ENCODE measurements around the gene RELN.

RELN gene

GRCh38 chr7:103423467-103424179 lies 565.8 kb downstream of the RELN start:
- no peaks in the 10 kb centered on the region for H3K36me3 ChIP-seq (ENCODE audit: control insufficient read depth in 2 of 2, insufficient read depth in 1 of 2, low read length in 2 of 2)
- H3K9me3 ChIP-seq (ENCODE audit: control insufficient read depth, insufficient read depth, low read depth, low read length) = no peaks in the 10 kb centered on the region
- ChIA-PET POLR2A (no interaction called here), CTCF (no interaction called here)
- H3K27ac ChIP-seq (ENCODE audit: extremely low read depth, low read depth, low read length) = no peak overlapping the region
- H3K4me1 ChIP-seq (ENCODE audit: control insufficient read depth, insufficient read depth, low read length) = no peaks in the 10 kb centered on the region
- TF ChIP-seq TCF7L2 (IDR thresholded peaks at IDR 0.05; ENCODE audit: borderline replicate concordance, low read depth, low read length) = no peak
- TF ChIP-seq ZNF146 (tag by site-specific recombination; IDR thresholded peaks at IDR 0.05) = no peak
- no peak for TF ChIP-seq ZNF121 (tag by site-specific recombination; IDR thresholded peaks at IDR 0.05)
- TF ChIP-seq ZNF280D (tag by site-specific recombination; IDR thresholded peaks at IDR 0.05) = no peak
- TF ChIP-seq ZBTB21 (tag by site-specific recombination; IDR thresholded peaks at IDR 0.05) = no peak
- no peak for TF ChIP-seq ZNF701 (tag by site-specific recombination; IDR thresholded peaks at IDR 0.05)
- no peak for TF ChIP-seq ZNF362 (tag by site-specific recombination; IDR thresholded peaks at IDR 0.05)
- TF ChIP-seq ZNF132 (tag by site-specific recombination; IDR thresholded peaks at IDR 0.05; ENCODE audit: borderline replicate concordance) = no peak
- no peak for TF ChIP-seq ZNF777 (tag by site-specific recombination; IDR thresholded peaks at IDR 0.05; ENCODE audit: borderline replicate concordance)
- no peak for TF ChIP-seq ZNF514 (tag by site-specific recombination; IDR thresholded peaks at IDR 0.05)
- TF ChIP-seq KLF17 (tag by site-specific recombination; IDR thresholded peaks at IDR 0.05) = no peak
- no peak for TF ChIP-seq ZNF624 (tag by site-specific recombination; IDR thresholded peaks at IDR 0.05)
- TF ChIP-seq ZNF266 (tag by site-specific recombination; IDR thresholded peaks at IDR 0.05; ENCODE audit: low read depth) = no peak
- TF ChIP-seq HOXA7 (CRISPR knock-in tag; IDR thresholded peaks at IDR 0.05; ENCODE audit: borderline replicate concordance) = no peak
- no peak for TF ChIP-seq GLI2 (tag by site-specific recombination; IDR thresholded peaks at IDR 0.05; ENCODE audit: borderline replicate concordance, low read depth)
- H3K4me3 ChIP-seq (ENCODE audit: low read depth, low read length) = no peak overlapping the region

Measured in HEK293 (cell line).